IPS-20b (cell line): ENCODE data around the gene STEAP3.

Source experiments
- H3K27ac ChIP-seq: one replicate; pipeline ENCODE4 v1.5.1; 2013; ENCODE audit warnings: low read length
- H3K27me3 ChIP-seq: 2 replicates; pipeline ENCODE4 v1.6.1; 2013; ENCODE audit warnings: mild to moderate bottlenecking, low read length, inconsistent platforms; ENCODE audit not compliant: insufficient read depth
- H3K36me3 ChIP-seq: 2 replicates; pipeline ENCODE4 v1.6.1; 2013; ENCODE audit warnings: low read depth, mild to moderate bottlenecking, inconsistent platforms, low read length, moderate library complexity; ENCODE audit not compliant: insufficient read depth
- H3K4me1 ChIP-seq: 2 replicates; pipeline ENCODE4 v1.6.1; 2013; ENCODE audit warnings: mild to moderate bottlenecking, control low read depth, inconsistent platforms, low read length, moderate library complexity; ENCODE audit not compliant: insufficient read depth
- H3K4me3 ChIP-seq: 2 replicates; pipeline ENCODE4 v1.5.1; 2013; ENCODE audit warnings: mild to moderate bottlenecking, low read length, inconsistent platforms
- H3K9ac ChIP-seq: 2 replicates; pipeline ENCODE4 v1.6.1; 2013; ENCODE audit warnings: low read depth, mild to moderate bottlenecking, inconsistent platforms, low read length, moderate library complexity
- H3K9me3 ChIP-seq: 2 replicates; pipeline ENCODE4 v1.6.1; 2013; ENCODE audit warnings: mild to moderate bottlenecking, low read depth, low read length, inconsistent platforms; ENCODE audit not compliant: insufficient read depth

STEAP3 gene

GRCh38 chr2:119280680-119281079 lies 57.0 kb downstream of the STEAP3 start:
- Histone ChIP-seq H3K9me3 (no peaks in the 10 kb centered on the region), H3K36me3 (no peaks in the 10 kb centered on the region), H3K4me3 (no peak overlapping the region), H3K9ac (no peak overlapping the region), H3K4me1 (no peaks in the 10 kb centered on the region), H3K27me3 (no peaks in the 10 kb centered on the region), H3K27ac (no peak overlapping the region)

GRCh38 chr2:119282146-119282995 lies 58.7 kb downstream of the STEAP3 start:
- Histone ChIP-seq H3K9me3 (no peaks in the 10 kb centered on the region), H3K4me3 (no peak overlapping the region), H3K9ac (no peak overlapping the region; the same call in 1 of the 2 replicates), H3K4me1 (no peaks in the 10 kb centered on the region), H3K36me3 (no peaks in the 10 kb centered on the region), H3K27ac (no peak overlapping the region), H3K27me3 (no peaks in the 10 kb centered on the region)

- no peaks in the 10 kb centered on the region for H3K4me1 ChIP-seq
- H3K4me3 ChIP-seq = no peak overlapping the region
- no peak overlapping the region for H3K27ac ChIP-seq
These were observed 59.4 kb downstream of the STEAP3 start for GRCh38 chr2:119282996-119283511.

GRCh38 chr2:119283873-119284331 lies 60.3 kb downstream of the STEAP3 start:
- no peak overlapping the region for H3K4me3 ChIP-seq
- H3K27ac ChIP-seq = no peak overlapping the region
- no peak overlapping the region for H3K9ac ChIP-seq
- H3K4me1 ChIP-seq = no peaks in the 10 kb centered on the region
- no peaks in the 10 kb centered on the region for H3K36me3 ChIP-seq
- H3K27me3 ChIP-seq = no peaks in the 10 kb centered on the region
- no peaks in the 10 kb centered on the region for H3K9me3 ChIP-seq

More at GRCh38 chr2:119282996-119283511, 59.4 kb downstream of the STEAP3 start:
- H3K9ac ChIP-seq = no peak overlapping the region
- no peaks in the 10 kb centered on the region for H3K36me3 ChIP-seq
- no peaks in the 10 kb centered on the region for H3K27me3 ChIP-seq
- H3K9me3 ChIP-seq = no peaks in the 10 kb centered on the region

GRCh38 chr2:119286661-119287060 lies 63.0 kb downstream of the STEAP3 start:
- H3K27me3 ChIP-seq = peaks cover 6% of the 10 kb centered on the region
- no peak overlapping the region for H3K4me3 ChIP-seq
- H3K9ac ChIP-seq = no peak overlapping the region
- H3K36me3 ChIP-seq = no peaks in the 10 kb centered on the region
- H3K27ac ChIP-seq = no peak overlapping the region
- no peaks in the 10 kb centered on the region for H3K4me1 ChIP-seq
- H3K9me3 ChIP-seq = no peaks in the 10 kb centered on the region

GRCh38 chr2:119288576-119288975 lies 64.9 kb downstream of the STEAP3 start:
- H3K4me3 ChIP-seq = no peak overlapping the region
- no peaks in the 10 kb centered on the region for H3K36me3 ChIP-seq
- H3K9ac ChIP-seq = no peak overlapping the region
- H3K27ac ChIP-seq = no peak overlapping the region
- H3K27me3 ChIP-seq = peaks cover 6% of the 10 kb centered on the region
- no peaks in the 10 kb centered on the region for H3K4me1 ChIP-seq
- H3K9me3 ChIP-seq = no peaks in the 10 kb centered on the region

- Histone ChIP-seq H3K36me3 (no peaks in the 10 kb centered on the region), H3K9ac (no peak overlapping the region), H3K9me3 (no peaks in the 10 kb centered on the region), H3K27me3 (peaks cover 6% of the 10 kb centered on the region), H3K4me3 (no peak overlapping the region), H3K27ac (no peak overlapping the region), H3K4me1 (no peaks in the 10 kb centered on the region)
These were observed 65.5 kb downstream of the STEAP3 start for GRCh38 chr2:119289093-119289492.

GRCh38 chr2:119289642-119290041 lies 66.0 kb downstream of the STEAP3 start:
- no peak overlapping the region for H3K27ac ChIP-seq
- no peaks in the 10 kb centered on the region for H3K4me1 ChIP-seq
- H3K4me3 ChIP-seq = no peak overlapping the region
- H3K9ac ChIP-seq = no peak overlapping the region
- H3K27me3 ChIP-seq = peaks cover 6% of the 10 kb centered on the region
- H3K36me3 ChIP-seq = no peaks in the 10 kb centered on the region
- no peaks in the 10 kb centered on the region for H3K9me3 ChIP-seq

GRCh38 chr2:119290859-119291587 lies 67.4 kb downstream of the STEAP3 start:
- H3K36me3 ChIP-seq = no peaks in the 10 kb centered on the region
- no peak overlapping the region for H3K27ac ChIP-seq
- H3K27me3 ChIP-seq = peaks cover 6% of the 10 kb centered on the region
- H3K4me1 ChIP-seq = no peaks in the 10 kb centered on the region
- H3K9me3 ChIP-seq = no peaks in the 10 kb centered on the region
- no peak overlapping the region for H3K9ac ChIP-seq
- no peak overlapping the region for H3K4me3 ChIP-seq

GRCh38 chr2:119291588-119292167 lies 68.0 kb downstream of the STEAP3 start:
- H3K9me3 ChIP-seq = no peaks in the 10 kb centered on the region
- H3K36me3 ChIP-seq = no peaks in the 10 kb centered on the region
- no peak overlapping the region for H3K9ac ChIP-seq
- no peak overlapping the region for H3K4me3 ChIP-seq
- no peak overlapping the region for H3K27ac ChIP-seq
- H3K27me3 ChIP-seq = peaks cover 6% of the 10 kb centered on the region
- no peaks in the 10 kb centered on the region for H3K4me1 ChIP-seq

GRCh38 chr2:119292226-119292625 lies 68.6 kb downstream of the STEAP3 start:
- H3K27ac ChIP-seq = no peak overlapping the region
- no peak overlapping the region for H3K9ac ChIP-seq
- no peaks in the 10 kb centered on the region for H3K9me3 ChIP-seq
- no peaks in the 10 kb centered on the region for H3K4me1 ChIP-seq
- peaks cover 6% of the 10 kb centered on the region for H3K27me3 ChIP-seq
- H3K4me3 ChIP-seq = no peak overlapping the region
- no peaks in the 10 kb centered on the region for H3K36me3 ChIP-seq
